HG02759 (cell line): ENCODE measurements around the gene EEFSEC.

ENCODE experiments used
- ATAC-seq: cut with Tn5 transposase; IDR thresholded peaks from one replicate; pipeline ENCODE4 v1.9.1; 2021; ENCODE audit warnings: mild to moderate bottlenecking, moderate library complexity; ENCODE audit not compliant: unreplicated experiment

Gene EEFSEC

GRCh38 chr3:128346562-128346961, 193.3 kb downstream of the EEFSEC start:
- ATAC-seq: no peak

DNA sequence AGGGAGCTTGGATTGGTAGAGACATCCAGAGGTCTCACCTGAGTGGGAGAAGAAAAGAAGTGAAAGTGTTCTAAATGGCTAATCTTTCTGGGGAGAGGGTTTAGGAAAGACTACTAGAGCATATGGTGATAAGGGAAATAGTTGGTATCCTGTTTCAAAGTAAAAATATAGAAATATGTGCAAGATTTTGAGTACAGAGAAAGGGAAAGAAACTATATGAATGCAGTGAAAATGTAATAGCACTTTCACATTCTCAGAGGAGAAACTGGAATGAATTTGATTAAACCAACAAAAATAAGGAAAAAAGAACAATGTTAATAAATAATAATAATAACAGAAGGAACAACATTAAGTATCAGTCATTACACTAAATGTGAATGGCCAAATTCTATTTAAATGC, 194.0 kb downstream of the EEFSEC start:
- no peak for ATAC-seq

DNA sequence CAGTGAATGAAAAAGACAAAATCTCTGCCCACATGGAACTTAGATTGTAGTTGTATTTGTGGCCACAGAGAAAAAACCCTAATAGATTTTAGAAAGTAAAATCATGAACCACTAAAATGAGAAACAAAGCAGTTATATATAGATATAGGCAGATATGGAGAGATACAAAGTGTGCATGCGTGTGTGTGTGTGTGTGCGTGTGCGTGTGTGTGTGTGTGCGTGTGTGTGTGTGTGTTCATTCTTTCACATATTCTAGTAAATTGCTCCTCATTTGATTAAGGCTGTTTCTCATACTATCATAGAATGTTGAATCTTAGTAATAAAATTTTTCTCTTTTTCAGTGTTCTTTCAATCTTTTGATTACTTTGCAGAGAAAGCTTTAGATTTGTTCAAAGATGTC, 194.8 kb downstream of the EEFSEC start:
- ATAC-seq: no peak

- no peak for ATAC-seq
These were observed 195.7 kb downstream of the EEFSEC start for GRCh38 chr3:128348805-128349531.

GRCh38 chr3:128349963-128350599, 196.8 kb downstream of the EEFSEC start:
- ATAC-seq: no peak

DNA sequence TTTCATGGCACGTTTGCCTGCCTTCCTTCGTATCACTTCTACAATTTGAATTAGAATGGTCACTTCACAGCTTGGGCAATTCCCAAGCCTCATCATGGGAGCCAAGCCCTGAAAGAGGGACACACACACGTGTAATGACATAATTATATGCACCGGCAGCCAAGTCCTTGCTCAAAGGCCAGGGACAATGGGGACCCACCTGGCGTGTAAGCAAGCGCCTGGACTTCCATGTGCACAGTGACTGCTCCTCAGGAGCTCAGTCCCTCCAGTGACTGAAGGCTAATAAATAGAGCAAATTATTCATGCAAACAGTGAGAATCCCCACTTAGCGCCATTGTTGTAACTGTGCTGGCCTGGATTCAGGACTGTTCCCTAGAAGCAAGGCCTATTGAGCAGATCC, 198.3 kb downstream of the EEFSEC start:
- ATAC-seq: no peak

GRCh38 chr3:128352326-128352725, 199.0 kb downstream of the EEFSEC start:
- ATAC-seq: no peak

GRCh38 chr3:128353361-128353965, 200.2 kb downstream of the EEFSEC start:
- no peak for ATAC-seq

DNA sequence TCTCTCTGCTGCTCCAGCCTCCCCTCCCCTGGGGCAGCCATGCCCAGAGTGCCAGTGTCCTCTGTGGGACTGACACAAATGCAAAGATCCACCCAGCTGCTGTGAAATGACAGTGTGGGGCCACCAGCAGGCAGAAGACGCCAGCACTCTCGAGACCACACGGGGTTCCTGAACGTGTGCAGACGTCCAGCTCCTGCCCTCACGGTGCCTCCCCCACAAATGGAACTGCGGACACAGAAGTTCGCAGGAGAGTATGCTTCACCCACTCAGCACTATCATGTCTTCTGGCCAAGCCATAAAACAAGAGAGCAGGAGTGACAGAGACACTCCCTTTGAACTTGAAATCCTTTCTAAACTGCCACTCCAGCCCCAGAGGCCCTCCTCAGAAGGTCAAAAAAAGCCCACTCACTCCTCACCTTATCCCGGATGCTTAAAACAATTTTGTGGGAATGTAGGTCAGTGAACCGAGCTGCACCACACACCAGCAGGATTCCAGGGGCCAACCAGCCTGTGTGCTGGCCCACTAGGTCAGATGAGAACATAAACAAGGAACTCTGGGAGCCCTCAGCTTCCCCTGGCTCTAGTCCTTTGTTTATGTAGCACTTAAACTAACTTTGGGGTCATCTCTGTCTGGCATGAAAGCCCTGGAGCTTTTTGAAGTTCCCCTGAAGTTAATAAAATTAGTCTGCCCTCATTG, 200.9 kb downstream of the EEFSEC start:
- no peak for ATAC-seq

GRCh38 chr3:128354788-128355542, 201.7 kb downstream of the EEFSEC start:
- ATAC-seq: no peak

GRCh38 chr3:128355543-128355919, 202.2 kb downstream of the EEFSEC start:
- ATAC-seq: no peak

DNA sequence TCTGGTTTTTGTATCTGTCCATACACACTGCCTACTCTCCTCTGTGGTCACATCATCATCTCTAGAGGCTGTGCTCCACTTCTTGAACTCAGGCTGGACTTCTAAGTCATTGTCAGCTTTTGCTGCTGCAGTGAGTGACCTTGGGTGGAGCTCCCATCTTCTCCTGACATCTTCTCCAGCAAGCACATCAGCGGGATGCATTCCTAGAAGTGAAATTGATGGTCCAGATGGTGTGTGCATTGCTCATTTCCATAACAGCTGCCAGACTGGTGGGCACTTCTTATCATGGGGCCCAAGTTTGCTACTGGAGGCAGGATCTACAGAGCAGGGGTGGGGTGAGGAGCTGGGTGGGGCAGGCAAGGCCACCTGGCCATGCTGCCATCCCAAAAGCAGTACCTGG, 203.5 kb downstream of the EEFSEC start:
- no peak for ATAC-seq

GRCh38 chr3:128357538-128357937, 204.3 kb downstream of the EEFSEC start:
- ATAC-seq: no peak

- ATAC-seq: no peak
These were observed 205.0 kb downstream of the EEFSEC start for GRCh38 chr3:128358156-128358895.

- no peak for ATAC-seq
These were observed 205.9 kb downstream of the EEFSEC start for GRCh38 chr3:128359060-128359664.

DNA sequence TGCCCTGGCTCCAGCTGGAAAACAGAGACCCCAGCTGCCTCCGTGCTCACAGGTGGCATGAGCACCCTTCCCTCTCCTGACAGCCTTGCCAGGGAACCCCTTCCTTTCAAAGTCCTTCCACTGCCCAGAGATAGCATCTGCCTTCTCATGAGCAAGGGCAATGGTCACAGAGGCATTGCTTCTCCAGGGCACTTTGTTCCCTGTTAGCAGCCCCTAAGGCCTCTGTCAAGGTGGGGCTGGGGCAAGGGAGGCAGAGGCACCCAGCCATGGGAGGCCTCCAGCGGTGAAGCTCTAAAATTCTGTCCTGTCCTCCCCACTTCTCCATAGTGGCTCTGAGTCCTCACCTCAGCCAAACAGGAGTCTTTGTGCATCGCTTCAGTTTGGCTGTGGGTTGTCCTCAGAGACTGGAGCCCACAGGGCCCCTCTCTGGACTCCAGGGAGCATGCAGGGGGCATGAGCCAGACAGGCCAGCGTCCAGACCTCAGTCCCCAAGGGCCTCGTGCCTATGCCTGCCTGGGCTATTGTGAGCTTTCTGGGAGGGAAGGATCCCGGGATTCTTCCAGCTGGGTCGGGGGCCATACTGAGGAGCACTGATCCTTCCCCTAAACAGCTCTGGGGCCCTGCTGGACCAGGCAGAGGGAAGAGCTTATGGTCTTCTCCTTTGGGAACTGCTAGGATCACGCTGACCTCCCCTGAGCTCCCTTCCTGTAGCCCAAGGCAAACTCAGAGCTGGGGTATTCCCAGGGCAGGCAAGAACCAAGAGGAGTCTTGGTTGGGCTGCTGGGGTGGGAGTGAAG, 206.8 kb downstream of the EEFSEC start:
- no peak for ATAC-seq

GRCh38 chr3:128360705-128361271, 207.5 kb downstream of the EEFSEC start:
- no peak for ATAC-seq

GRCh38 chr3:128362026-128362965, 209.0 kb downstream of the EEFSEC start:
- ATAC-seq: no peak
